OCI-LY3 (cell line): ENCODE measurements around the gene TMEM129.

Experiments
- H2AFZ ChIP-seq: fragments of 200-600, 300-600 bp; shearing (Covaris generic); 2 replicates; pipeline ENCODE4 v1.6.0; 2014; ENCODE audit warnings: antibody characterized with exemption, low read depth, low read length
- H3K27ac ChIP-seq: fragments of 200-600, 300-600 bp; sonication (generic); 2 replicates; pipeline ENCODE4 v1.5.1; 2014; ENCODE audit warnings: mild to moderate bottlenecking, low read length, moderate library complexity, mixed read lengths
- H3K27me3 ChIP-seq: fragments of 200-600, 300-600 bp; sonication (generic); 2 replicates; pipeline ENCODE4 v1.6.1; 2014; ENCODE audit warnings: low read depth, low read length, mixed read lengths
- H3K36me3 ChIP-seq: fragments of 200-600, 300-600 bp; sonication (generic); replicated peaks from 2 replicates; pipeline ENCODE3; 2014; ENCODE audit warnings: low read depth, low read length, mixed read lengths
- H3K4me1 ChIP-seq: fragments of 300-600, 200-600 bp; sonication (generic); 2 replicates; pipeline ENCODE4 v1.6.1; 2014; ENCODE audit warnings: low read length, mixed read lengths
- H3K4me2 ChIP-seq: fragments of 200-600, 300-600 bp; sonication (generic); 2 replicates; pipeline ENCODE4 v1.6.1; 2014; ENCODE audit warnings: low read length, mixed read lengths
- H3K4me3 ChIP-seq: fragments of 300-600, 200-600 bp; sonication (generic); 2 replicates; pipeline ENCODE4 v1.5.1; 2014; ENCODE audit warnings: antibody characterized with exemption, mild to moderate bottlenecking, low read length, moderate library complexity
- H3K79me2 ChIP-seq: fragments of 300-600, 200-600 bp; shearing (Covaris generic); 2 replicates; pipeline ENCODE4 v1.6.1; 2014; ENCODE audit warnings: mild to moderate bottlenecking, low read length, mixed read lengths
- H3K9ac ChIP-seq: fragments of 300-600, 200-600 bp; shearing (Covaris generic); 2 replicates; pipeline ENCODE4 v1.6.0; 2014; ENCODE audit warnings: mild to moderate bottlenecking, low read length, moderate library complexity
- H3K9me3 ChIP-seq: fragments of 200-600, 300-600 bp; shearing (Covaris generic); 2 replicates; pipeline ENCODE4 v1.6.1; 2014; ENCODE audit warnings: low read length, mixed read lengths; ENCODE audit not compliant: insufficient read depth
- H4K20me1 ChIP-seq: fragments of 200-600, 300-600 bp; sonication (generic); 2 replicates; pipeline ENCODE4 v1.6.1; 2016; ENCODE audit warnings: low read length, mixed read lengths; ENCODE audit not compliant: insufficient read depth
- EZH2phosphoT487 ChIP-seq: fragments of 200-600 bp; shearing (Covaris generic); IDR thresholded peaks from 2 replicates; pipeline ENCODE4 v1.6.1; 2018; ENCODE audit warnings: antibody characterized with exemption, mixed run types, low read depth
- TF ChIP-seq, protein P1 (sequence below): fragments of 200-600, 300-600 bp; sonication (generic); IDR thresholded peaks from 2 replicates; pipeline ENCODE4 v1.5.1; 2014; ENCODE audit warnings: antibody characterized with exemption, low read length, low read depth

Gene TMEM129

DNA sequence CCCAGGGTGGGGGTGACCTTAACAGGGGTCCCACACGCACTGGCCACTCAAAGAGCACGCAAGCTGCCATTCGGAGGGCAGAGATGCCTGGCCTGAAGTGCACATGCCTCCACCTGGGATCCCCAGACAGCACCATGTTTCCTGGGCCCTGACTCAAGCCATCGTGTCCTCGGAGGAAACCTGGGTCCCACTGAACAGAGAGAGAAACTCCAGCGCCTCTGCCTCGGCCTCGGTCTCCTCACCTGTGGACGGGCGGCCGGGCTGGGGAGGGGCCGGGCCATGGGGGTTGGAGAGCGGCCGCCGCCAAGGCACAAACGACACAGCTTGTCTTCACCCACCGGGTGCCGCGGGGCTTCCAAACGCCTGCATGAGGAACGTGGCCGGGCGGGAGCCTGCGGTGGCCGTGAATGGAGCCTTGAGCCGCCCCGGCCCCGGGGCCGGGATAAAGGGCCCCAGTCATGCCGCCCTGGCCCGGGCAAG lies 42.0 kb upstream of the TMEM129 start:
- Histone ChIP-seq H4K20me1 (no peaks in the 10 kb centered on the region), H2AFZ (no peak overlapping the region), H3K4me3 (no peak overlapping the region), H3K9me3 (no peaks in the 10 kb centered on the region), H3K4me2 (no peak overlapping the region), H3K9ac (no peak overlapping the region), H3K4me1 (peaks cover 10% of the 10 kb centered on the region; the same call in 1 of the 2 replicates), H3K79me2 (no peaks in the 10 kb centered on the region), H3K27ac (no peak overlapping the region), H3K36me3 (no peaks in the 10 kb centered on the region), H3K27me3 (no peaks in the 10 kb centered on the region)
- TF ChIP-seq EZH2phosphoT487, result no peak
- TF ChIP-seq, protein P1, sequence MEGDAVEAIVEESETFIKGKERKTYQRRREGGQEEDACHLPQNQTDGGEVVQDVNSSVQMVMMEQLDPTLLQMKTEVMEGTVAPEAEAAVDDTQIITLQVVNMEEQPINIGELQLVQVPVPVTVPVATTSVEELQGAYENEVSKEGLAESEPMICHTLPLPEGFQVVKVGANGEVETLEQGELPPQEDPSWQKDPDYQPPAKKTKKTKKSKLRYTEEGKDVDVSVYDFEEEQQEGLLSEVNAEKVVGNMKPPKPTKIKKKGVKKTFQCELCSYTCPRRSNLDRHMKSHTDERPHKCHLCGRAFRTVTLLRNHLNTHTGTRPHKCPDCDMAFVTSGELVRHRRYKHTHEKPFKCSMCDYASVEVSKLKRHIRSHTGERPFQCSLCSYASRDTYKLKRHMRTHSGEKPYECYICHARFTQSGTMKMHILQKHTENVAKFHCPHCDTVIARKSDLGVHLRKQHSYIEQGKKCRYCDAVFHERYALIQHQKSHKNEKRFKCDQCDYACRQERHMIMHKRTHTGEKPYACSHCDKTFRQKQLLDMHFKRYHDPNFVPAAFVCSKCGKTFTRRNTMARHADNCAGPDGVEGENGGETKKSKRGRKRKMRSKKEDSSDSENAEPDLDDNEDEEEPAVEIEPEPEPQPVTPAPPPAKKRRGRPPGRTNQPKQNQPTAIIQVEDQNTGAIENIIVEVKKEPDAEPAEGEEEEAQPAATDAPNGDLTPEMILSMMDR, result no peak

DNA sequence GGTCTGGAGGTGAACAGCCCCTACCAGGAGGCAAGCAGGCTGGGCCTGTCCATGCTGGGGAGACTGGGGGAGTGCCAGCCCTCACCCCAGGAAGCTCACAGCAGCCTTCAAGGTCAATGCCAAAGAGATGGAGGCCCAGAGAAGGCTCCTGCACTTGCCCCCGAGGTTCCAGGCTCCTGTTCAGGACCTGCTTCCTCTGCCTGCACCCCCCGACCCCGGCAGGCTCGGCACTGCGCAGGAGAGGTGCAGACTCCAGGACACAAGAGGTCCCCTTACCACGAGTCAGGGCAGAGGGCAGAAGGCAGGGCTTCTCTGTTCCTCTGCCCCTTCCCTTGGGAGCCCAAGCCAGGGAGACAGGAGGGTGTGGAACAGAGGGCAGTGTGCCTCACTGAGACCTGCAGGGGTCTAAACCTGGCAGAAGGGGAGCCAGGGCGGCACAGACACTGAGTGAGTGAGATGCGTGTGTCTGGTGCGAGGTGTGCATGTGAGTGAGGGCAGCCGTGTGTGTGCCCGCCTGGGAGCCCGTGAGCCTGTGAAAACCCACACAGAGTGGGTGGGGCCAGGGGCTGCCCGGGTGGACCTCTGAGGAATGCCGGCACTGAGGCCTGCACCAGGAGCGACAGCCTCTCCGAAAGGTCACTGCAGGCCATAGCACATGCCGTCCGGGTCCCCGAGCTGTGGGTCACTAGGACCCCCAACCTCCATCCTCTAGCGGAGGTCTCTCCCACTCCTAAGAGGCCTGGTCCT lies 41.3 kb upstream of the TMEM129 start:
- Histone ChIP-seq H3K9me3 (no peaks in the 10 kb centered on the region), H2AFZ (no peak overlapping the region), H3K79me2 (no peaks in the 10 kb centered on the region), H3K27me3 (no peaks in the 10 kb centered on the region), H3K4me1 (peaks cover 10% of the 10 kb centered on the region; the same call in 1 of the 2 replicates), H3K36me3 (no peaks in the 10 kb centered on the region), H3K27ac (no peak overlapping the region), H3K9ac (no peak overlapping the region), H3K4me2 (no peak overlapping the region), H4K20me1 (no peaks in the 10 kb centered on the region), H3K4me3 (no peak overlapping the region)
- TF ChIP-seq, protein P1, result no peak
- TF ChIP-seq EZH2phosphoT487, result no peak

DNA sequence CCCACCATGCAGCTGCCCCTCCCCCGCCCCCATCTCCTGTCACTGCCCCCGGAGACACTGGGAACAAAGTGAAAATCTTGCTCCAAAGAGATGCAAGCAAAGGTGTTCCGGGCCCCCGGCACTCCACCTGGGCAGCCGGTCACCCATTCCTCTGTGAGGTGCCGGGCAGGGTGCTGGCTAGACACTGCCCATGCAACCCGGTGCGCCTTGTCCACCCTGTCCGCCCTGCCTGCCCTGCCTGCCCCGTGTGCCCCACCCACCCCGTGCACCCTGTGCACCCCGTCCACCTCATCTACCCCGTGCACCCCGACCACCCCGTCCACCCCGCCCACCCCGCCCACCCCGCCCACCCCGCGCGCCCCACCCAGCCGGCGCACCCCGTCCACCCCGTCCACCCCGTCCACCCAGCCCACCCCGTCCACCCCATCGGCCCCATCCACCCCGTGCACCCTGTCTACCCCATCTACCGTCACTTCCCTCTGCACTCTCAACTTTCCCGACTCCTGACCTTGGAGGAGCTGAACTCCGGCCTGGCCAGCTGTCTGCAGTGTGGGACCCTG lies 40.1 kb upstream of the TMEM129 start:
- no peak overlapping the region for H3K9ac ChIP-seq
- peaks cover 5% of the 10 kb centered on the region; the same call in 1 of the 2 replicates for H3K4me1 ChIP-seq
- H4K20me1 ChIP-seq, result no peaks in the 10 kb centered on the region
- no peak overlapping the region for H3K4me2 ChIP-seq
- no peaks in the 10 kb centered on the region for H3K79me2 ChIP-seq
- no peaks in the 10 kb centered on the region for H3K9me3 ChIP-seq
- H3K36me3 ChIP-seq, result no peaks in the 10 kb centered on the region
- H3K27me3 ChIP-seq, result no peaks in the 10 kb centered on the region
- no peak for TF ChIP-seq EZH2phosphoT487
- TF ChIP-seq, protein P1, result no peak
- no peak overlapping the region for H3K27ac ChIP-seq
- no peak overlapping the region for H3K4me3 ChIP-seq
- no peak overlapping the region for H2AFZ ChIP-seq

DNA sequence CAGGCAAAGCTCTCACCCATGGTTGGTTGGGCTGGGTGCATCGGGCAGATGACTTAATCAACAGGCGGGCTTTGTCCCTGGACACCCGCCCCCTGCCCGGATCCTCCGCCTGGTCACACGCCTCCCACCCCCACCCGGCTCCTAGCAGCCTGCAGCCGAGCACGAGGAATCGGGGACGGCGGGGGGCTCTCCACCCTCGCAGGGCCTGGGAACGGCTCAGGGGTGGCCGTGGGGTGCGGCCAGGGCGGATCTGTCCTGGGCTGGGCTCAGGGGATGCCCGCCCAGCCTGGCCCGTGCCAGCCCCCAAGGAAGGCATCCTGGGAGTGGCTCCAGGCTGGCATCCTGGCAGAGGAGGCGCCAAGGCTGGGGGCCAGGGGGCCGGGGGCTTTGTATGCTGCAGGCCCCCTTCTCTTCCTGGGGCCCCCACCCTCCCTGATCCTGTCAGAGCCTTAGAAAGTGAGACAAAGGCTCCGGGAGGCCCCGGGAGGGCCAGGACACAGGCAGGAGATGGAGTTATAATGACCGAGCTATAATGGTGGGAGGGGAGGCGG lies 39.5 kb upstream of the TMEM129 start:
- no peaks in the 10 kb centered on the region for H3K4me1 ChIP-seq
- H3K4me2 ChIP-seq, result no peak overlapping the region
- H3K36me3 ChIP-seq, result no peaks in the 10 kb centered on the region
- no peak overlapping the region for H3K9ac ChIP-seq
- no peak overlapping the region for H3K4me3 ChIP-seq
- no peaks in the 10 kb centered on the region for H3K9me3 ChIP-seq
- H3K27ac ChIP-seq, result no peak overlapping the region
- H4K20me1 ChIP-seq, result no peaks in the 10 kb centered on the region
- H3K79me2 ChIP-seq, result no peaks in the 10 kb centered on the region
- no peak overlapping the region for H2AFZ ChIP-seq
- no peaks in the 10 kb centered on the region for H3K27me3 ChIP-seq
- TF ChIP-seq EZH2phosphoT487, result no peak
- TF ChIP-seq, protein P1, result no peak
